ENCODE measurements around the gene KCTD21.

GRCh38 chr11:78195917-78196560 lies 7.6 kb upstream of the KCTD21 start:
- TF ChIP-seq EZH2phosphoT487 (IDR thresholded peaks at IDR 0.05; ENCODE audit: borderline replicate concordance) (no peak), POLR2A (IDR thresholded peaks at IDR 0.05; ENCODE audit: borderline replicate concordance, extremely low read depth, insufficient read depth, insufficient read length) (no peak), SIN3A (IDR thresholded peaks at IDR 0.05; ENCODE audit: low read depth) (no peak), POLR2AphosphoS5 (IDR thresholded peaks at IDR 0.05; ENCODE audit: low read depth, low read length) (no peak), EZH2 (IDR thresholded peaks at IDR 0.05) (no peak), REST (IDR thresholded peaks at IDR 0.05; ENCODE audit: low read depth) (no peak), CEBPB (IDR thresholded peaks at IDR 0.05; ENCODE audit: low read depth) (no peak), ZFX (IDR thresholded peaks at IDR 0.05) (no peak), RAD21 (IDR thresholded peaks at IDR 0.05; ENCODE audit: low read depth) (no peak)
- TF ChIP-seq, protein P1, sequence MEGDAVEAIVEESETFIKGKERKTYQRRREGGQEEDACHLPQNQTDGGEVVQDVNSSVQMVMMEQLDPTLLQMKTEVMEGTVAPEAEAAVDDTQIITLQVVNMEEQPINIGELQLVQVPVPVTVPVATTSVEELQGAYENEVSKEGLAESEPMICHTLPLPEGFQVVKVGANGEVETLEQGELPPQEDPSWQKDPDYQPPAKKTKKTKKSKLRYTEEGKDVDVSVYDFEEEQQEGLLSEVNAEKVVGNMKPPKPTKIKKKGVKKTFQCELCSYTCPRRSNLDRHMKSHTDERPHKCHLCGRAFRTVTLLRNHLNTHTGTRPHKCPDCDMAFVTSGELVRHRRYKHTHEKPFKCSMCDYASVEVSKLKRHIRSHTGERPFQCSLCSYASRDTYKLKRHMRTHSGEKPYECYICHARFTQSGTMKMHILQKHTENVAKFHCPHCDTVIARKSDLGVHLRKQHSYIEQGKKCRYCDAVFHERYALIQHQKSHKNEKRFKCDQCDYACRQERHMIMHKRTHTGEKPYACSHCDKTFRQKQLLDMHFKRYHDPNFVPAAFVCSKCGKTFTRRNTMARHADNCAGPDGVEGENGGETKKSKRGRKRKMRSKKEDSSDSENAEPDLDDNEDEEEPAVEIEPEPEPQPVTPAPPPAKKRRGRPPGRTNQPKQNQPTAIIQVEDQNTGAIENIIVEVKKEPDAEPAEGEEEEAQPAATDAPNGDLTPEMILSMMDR (IDR thresholded peaks at IDR 0.05 in 2 of 3, conservative IDR thresholded peaks at IDR 0.05 in 1 of 3; ENCODE audit: borderline replicate concordance in 1 of 3, insufficient read depth in 1 of 3, low read depth in 2 of 3, low read length in 2 of 3), result no peak
- TF ChIP-seq, protein P2, sequence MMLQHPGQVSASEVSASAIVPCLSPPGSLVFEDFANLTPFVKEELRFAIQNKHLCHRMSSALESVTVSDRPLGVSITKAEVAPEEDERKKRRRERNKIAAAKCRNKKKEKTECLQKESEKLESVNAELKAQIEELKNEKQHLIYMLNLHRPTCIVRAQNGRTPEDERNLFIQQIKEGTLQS (IDR thresholded peaks at IDR 0.05), result no peak
- TF ChIP-seq, protein P3, sequence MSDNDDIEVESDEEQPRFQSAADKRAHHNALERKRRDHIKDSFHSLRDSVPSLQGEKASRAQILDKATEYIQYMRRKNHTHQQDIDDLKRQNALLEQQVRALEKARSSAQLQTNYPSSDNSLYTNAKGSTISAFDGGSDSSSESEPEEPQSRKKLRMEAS (IDR thresholded peaks at IDR 0.05), result no peak

All from HCT116 (cell line).